Measurements from ENCODE around the gene SLC41A2. TPM values are rescaled to one million over a fixed set of nuclear protein-coding genes. Genes with fewer than 3 reads are reported as not detected.

SLC41A2 gene
- total RNA-seq, 2 donors from 2014 or later = 2.9 TPM

Other genes with a start within 250 kb of the SLC41A2 start
- gene NOPCHAP1, start 28.0 kb upstream of the SLC41A2 start, total RNA-seq = 1 to 10 TPM; 7.7 to 9.5 TPM
- gene ALDH1L2, start 126.2 kb upstream of the SLC41A2 start, total RNA-seq = under 1 TPM in 1 of 2 donors, not detected in 1; 0.20 TPM
- gene WASHC4, start 149.4 kb upstream of the SLC41A2 start, total RNA-seq = 10 to 100 TPM; 38.5 to 45.3 TPM